GM06990 (cell line): ENCODE measurements around the gene HOXA6.

Experiments
- DNase-seq: peaks from one replicate; pipeline ENCODE4 v3.0.0-alpha.2; 2011; ENCODE audit not compliant: insufficient read length; ENCODE audit errors: extremely low read depth
- H3K27me3 ChIP-seq: replicated peaks from 2 replicates; pipeline ENCODE4 v1.6.0; 2011; ENCODE audit warnings: low read length; ENCODE audit not compliant: control insufficient read depth, insufficient read depth
- H3K36me3 ChIP-seq: 2 replicates; pipeline ENCODE4 v1.5.1; 2011; ENCODE audit warnings: low read length; ENCODE audit not compliant: control insufficient read depth, insufficient read depth
- H3K4me3 ChIP-seq: replicated peaks from 2 replicates; pipeline ENCODE4 v1.5.1; 2011; ENCODE audit warnings: low read depth, mild to moderate bottlenecking, control low read depth, low read length
- CTCF ChIP-seq: IDR thresholded peaks from 2 replicates; pipeline ENCODE4 v1.5.1; 2011; ENCODE audit warnings: low read length, control low read depth, mild to moderate bottlenecking, inconsistent platforms; ENCODE audit not compliant: insufficient read depth, poor library complexity, severe bottlenecking

The HOXA6 gene

GRCh38 chr7:27130540-27131389 is 16.8 kb downstream of the HOXA6 start, which contains the start of gene HOXA4:
TSS of gene HOXA4 (minus strand) at chr7:27130757. CDS start at chr7:27130733, 24 bp downstream.
- H3K36me3 ChIP-seq, result no peaks in the 10 kb centered on the region
- no peaks in the 10 kb centered on the region for H3K27me3 ChIP-seq
- peak; percentile 53 for DNase-seq
- H3K4me3 ChIP-seq, result peak within 1 kb of the TSS; percentile 44
- no peak for TF ChIP-seq CTCF

- Histone ChIP-seq H3K36me3 (no peaks in the 10 kb centered on the region), H3K27me3 (no peaks in the 10 kb centered on the region), H3K4me3 (no peak overlapping the region)
- TF ChIP-seq CTCF, result no peak
- no peak for DNase-seq
Observed at GRCh38 chr7:27129729-27130539, 17.6 kb downstream of the HOXA6 start.

- DNase-seq, result no peak
- TF ChIP-seq CTCF, result no peak
- Histone ChIP-seq H3K4me3 (no peak overlapping the region), H3K36me3 (no peaks in the 10 kb centered on the region), H3K27me3 (no peaks in the 10 kb centered on the region)
Observed at GRCh38 chr7:27128776-27129728, 18.5 kb downstream of the HOXA6 start.

- Histone ChIP-seq H3K36me3 (no peaks in the 10 kb centered on the region), H3K4me3 (no peak overlapping the region), H3K27me3 (no peaks in the 10 kb centered on the region)
- no peak for DNase-seq
- TF ChIP-seq CTCF, result no peak
Observed at GRCh38 chr7:27128034-27128433, 19.5 kb downstream of the HOXA6 start.

GRCh38 chr7:27126596-27127327 is 20.8 kb downstream of the HOXA6 start:
- DNase-seq, result no peak
- H3K27me3 ChIP-seq, result no peaks in the 10 kb centered on the region
- H3K4me3 ChIP-seq, result no peak overlapping the region
- H3K36me3 ChIP-seq, result no peaks in the 10 kb centered on the region
- TF ChIP-seq CTCF, result no peak
